Activated naive CD4-positive, alpha-beta T cell (primary cell): ENCODE data around the gene SLC2A3.
"Not testable (repeated sequence)": the region's sequence is repeated elsewhere in the genome, so short reads cannot be mapped to it uniquely, and the experiment has no call there.

Experiments used
- DNase-seq, 4 experiments: peaks; one replicate each; lab custom pipeline; 2025; lab: John Stamatoyannopoulos, UW

The SLC2A3 gene

DNA sequence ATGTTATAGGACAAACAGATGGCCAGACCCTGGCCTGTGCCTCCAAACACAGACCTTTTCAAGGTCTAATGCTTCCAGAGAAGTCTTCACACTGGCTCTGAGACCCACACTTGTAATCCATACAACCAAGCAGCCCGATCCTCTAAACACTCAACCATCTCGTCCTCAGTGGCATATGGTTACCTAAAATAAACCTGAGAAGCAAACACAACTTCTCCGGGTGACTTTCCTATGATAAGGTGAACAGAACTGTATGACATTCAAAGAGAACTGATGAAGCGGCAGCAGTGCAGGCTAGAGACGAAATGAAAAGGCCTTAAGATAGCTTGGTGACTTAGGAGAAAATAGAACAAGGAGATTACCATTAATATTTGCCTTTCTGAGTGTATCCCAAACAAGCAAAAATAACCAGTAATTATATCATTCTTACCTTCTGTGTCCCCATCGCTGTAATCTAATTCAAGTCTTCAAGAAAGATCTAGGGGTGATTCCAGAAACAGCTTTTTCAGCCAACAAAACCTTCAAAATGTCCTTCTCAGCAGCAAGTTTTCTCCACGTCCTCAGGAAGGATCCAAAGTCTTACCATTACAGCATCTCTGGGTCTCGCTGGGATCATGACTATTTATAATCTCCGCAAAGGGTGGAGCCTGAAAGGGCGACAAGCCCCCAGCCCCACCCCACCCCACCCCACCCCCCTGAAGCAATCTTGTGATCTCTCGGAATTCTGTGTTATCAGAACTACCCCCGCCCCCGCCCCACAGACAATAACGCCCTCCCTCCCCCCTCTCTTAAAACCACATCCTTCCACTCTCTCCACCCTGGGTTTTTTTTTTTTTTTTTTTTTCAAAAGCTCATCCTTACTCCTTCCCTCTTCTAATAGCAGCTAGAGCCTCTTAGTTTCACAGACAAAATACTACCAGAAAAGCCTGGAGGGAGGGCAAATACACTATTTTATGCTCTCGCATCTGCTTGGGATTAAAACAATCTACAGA is at the start of gene SLC2A3:
SLC2A3 (minus strand) TSS at position 598 of the 992 bp plus-strand sequence; CDS start at position 445, 153 bp downstream.
- peak; percentile 16 to 73 (median 51) for DNase-seq

GRCh38 chr12:7984900-7985299 is 48.9 kb upstream of the SLC2A3 start:
- DNase-seq = no peak

GRCh38 chr12:7983460-7983859 is 47.5 kb upstream of the SLC2A3 start:
- not testable (repeated sequence) for DNase-seq

DNA sequence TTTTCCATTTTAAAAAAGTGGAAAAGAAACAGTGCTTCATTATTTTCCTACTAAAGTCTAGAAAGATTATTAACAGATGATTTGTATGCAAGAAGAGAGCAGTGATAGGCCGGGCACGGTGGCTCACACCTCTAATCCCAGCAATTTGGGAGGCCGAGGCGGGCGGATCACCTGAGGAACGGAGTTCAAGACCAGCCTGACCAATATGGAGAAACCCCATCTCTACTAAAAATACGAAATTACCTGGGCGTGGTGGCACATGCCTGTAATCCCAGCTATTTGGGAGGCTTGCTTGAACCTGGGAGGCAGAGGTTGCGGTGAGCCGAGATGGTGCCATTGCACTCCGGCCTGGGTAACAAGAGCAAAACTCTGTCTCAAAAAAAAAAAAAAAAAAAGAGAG is 47.0 kb upstream of the SLC2A3 start:
- not testable (repeated sequence) for DNase-seq

DNA sequence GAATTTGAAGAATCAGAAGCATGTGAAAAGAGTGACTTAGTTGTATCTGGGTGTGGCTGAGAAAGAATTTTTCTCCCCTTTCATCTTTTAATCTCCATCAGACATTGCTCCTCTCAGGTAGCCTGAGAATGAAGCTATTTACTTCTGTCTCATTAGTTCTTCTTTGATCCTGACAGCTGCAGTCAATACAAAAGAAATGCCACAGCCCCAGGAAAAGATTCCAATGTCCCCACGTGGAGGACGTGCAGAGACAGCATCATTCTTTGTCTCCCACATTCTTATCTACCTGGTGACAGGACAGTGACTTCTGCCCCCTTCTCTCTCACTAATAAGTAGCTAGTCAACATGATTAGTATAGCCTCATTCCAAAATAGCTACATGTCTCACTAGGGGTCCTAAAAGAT is 46.3 kb upstream of the SLC2A3 start:
- DNase-seq = not testable (repeated sequence)

DNA sequence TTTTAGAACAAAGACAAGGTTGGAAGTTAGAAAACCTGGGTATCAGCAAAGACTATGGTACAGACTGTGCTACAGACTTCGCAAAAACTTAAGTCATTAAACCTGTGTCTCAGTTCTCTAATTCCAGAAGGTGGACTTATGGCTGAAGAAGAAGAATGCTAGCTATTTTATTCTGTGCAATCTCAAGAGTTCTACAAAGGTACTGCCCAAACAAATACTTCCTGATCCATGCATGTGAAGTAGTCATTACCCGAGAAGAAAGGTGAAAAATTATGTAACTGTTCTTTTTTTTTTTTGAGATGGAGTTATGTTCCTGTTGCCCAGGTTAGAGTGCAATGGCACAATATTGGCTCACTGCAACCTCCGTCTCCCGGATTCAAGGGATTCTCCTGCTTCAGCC is 45.5 kb upstream of the SLC2A3 start:
- no peak for DNase-seq

- DNase-seq = not testable (repeated sequence)
These were observed 41.6 kb upstream of the SLC2A3 start for GRCh38 chr12:7977351-7978124.

GRCh38 chr12:7973457-7973825 is 37.5 kb upstream of the SLC2A3 start:
- DNase-seq = no peak

DNA sequence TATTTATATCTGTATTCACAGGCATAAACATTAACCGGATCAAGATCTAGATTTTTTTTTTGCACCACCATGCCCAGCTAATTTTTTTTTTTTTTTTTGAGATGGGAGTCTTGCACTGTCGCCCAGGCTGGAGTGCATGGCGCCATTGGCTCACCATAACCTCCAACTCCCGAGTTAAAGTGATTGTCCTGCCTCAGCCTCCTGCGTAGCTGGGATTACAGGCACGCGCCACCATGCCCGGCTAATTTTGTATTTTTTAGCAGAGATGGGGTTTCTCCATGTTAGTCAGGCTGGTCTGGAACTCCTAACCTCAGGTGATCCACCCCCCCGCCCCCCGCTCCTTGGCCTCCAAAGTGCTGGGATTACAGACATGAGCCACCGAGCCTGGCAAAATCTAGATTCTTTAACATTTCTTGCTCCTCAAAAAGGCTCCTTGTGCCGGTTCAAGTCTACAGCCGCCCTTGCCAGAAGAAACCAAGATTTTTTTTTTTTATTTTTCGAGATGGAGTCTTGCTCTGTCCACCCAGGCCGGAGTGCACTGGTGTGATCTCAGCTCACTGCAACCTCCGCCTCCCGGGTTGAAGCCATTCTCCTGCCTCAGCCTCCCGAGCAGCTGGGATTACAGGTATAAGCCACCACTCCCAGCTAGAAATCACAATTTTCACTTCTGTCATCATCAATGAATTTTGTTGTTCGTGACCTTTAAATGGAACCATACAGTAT is 36.9 kb upstream of the SLC2A3 start:
- DNase-seq = no peak

- DNase-seq = not testable (repeated sequence)
These were observed 36.3 kb upstream of the SLC2A3 start for GRCh38 chr12:7972269-7972668.

- DNase-seq = not testable (repeated sequence)
These were observed 35.8 kb upstream of the SLC2A3 start for GRCh38 chr12:7971765-7972164.

GRCh38 chr12:7970475-7971252 is 34.7 kb upstream of the SLC2A3 start:
- peak; percentile 57 to 78 (median 64) for DNase-seq

DNA sequence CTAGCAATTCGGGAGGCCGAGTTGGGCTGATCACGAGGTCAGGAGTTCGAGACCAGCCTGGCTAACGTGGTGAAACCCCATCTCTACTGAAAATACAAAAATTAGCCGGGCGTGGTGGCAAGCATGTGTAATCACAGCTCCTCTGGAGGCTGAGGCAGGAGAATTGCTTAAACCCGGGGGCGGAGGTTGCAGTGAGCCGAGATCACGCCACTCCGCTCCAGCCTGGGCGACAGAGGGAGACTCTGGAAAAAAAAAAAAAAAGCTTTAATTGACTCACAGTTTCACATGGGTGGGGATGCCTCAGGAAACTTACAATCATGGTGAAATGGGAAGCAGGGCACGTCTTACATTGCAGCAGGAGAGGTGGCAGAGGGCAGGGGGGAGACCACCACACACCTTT is 30.6 kb upstream of the SLC2A3 start:
- no peak for DNase-seq

DNA sequence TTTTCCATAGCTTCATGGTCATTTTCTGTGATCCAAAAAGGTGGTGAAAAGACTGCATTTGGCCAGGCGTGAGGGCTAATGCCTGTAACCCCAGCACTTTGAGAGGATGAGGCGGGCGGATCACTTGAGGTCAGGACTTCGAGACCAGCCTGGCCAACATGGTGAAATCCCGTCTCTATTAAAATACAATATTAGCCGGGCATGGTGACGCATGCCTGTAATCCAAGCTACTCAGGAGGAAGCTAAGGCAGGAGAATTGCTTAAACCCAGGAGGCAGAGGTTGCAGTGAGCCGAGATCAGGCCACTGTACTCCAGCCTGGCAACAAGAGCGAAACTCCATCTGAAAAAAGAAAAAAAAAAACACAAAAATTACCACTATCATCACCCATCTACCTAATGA is 28.7 kb upstream of the SLC2A3 start:
- not testable (repeated sequence) for DNase-seq

- no peak for DNase-seq
These were observed 25.6 kb upstream of the SLC2A3 start for GRCh38 chr12:7961395-7962178.

GRCh38 chr12:7959701-7960121 is 23.7 kb upstream of the SLC2A3 start:
- DNase-seq = peak in 1 of 4 experiments; percentile 4

DNA sequence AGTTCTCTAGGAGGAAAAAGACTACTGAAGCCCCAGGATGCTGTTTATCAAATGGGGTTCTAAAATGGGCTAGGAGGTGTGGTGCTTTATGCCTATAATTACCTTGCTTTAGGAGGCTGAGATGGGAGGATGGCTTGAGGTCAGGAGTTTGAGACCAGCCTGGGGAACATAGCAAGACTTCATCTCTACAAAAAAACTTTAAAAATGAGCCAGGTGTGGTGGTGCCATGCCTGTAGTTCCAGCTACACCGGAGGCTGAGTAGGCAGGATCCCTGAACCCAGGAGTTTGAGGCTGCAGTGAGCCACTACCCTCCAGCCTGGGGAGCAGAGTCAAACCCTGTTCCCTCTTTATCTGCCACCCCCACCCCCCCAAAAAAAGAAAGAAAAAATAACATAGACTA is 23.3 kb upstream of the SLC2A3 start:
- DNase-seq = no peak

DNA sequence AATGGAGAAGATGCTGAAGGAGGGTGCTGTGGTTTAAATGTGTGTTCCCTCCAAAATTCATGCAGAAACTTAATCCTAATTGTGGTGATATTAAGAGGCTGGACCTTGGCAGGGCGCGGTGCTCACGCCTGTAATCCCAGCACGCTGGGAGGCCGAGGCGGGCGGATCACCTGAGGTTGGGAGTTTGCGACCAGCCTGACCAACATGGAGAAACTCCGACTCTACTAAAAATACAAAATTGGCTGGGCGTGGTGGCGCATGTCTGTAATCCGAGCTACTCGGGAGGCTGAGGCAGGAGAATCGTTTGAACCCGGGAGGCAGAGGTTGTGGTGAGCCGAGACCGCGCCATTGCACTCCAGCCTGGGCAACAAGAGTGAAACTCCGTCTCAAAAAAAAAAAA is 18.9 kb upstream of the SLC2A3 start:
- not testable (repeated sequence) for DNase-seq

GRCh38 chr12:7954418-7954817 is 18.4 kb upstream of the SLC2A3 start:
- DNase-seq = not testable (repeated sequence)

DNA sequence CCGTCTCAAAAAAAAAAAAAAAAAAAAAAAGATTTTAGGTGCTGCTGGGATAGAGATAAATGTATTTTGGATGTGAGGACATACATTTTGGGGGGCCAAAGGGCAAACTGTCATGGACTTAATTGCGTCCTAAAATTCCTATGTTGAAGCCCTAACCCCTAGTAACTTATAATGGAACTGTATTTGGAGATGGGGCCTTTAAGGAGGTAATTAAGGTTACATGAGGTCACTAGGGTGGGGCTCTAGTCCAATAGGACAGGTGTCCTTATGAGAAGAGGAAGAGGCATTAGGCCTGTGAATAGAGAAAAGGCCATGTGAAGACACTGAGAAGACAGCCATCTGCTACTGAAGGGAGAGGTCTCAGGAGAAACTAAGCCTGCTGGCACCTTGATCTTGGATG is 17.9 kb upstream of the SLC2A3 start:
- DNase-seq = not testable (repeated sequence)
